ENCODE results near the gene OR1S1.

- TF ChIP-seq CTCF (tag by site-specific recombination; IDR thresholded peaks at IDR 0.05) (no peak), ZBTB44 (tag by site-specific recombination; IDR thresholded peaks at IDR 0.05) (no peak), ZNF423 (tag by site-specific recombination; IDR thresholded peaks at IDR 0.05) (no peak), ZNF670 (tag by site-specific recombination; IDR thresholded peaks at IDR 0.05; ENCODE audit: low read depth) (no peak), ZBTB1 (tag by site-specific recombination; IDR thresholded peaks at IDR 0.05) (no peak), ZNF449 (tag by site-specific recombination; IDR thresholded peaks at IDR 0.05) (no peak), ZNF548 (tag by site-specific recombination; IDR thresholded peaks at IDR 0.05) (no peak), ZNF274 (IDR thresholded peaks at IDR 0.05; ENCODE audit: low read length) (no peak), ZNF274 (tag by site-specific recombination; IDR thresholded peaks at IDR 0.05; ENCODE audit: borderline replicate concordance) (no peak)
- TF ChIP-seq, protein P1, sequence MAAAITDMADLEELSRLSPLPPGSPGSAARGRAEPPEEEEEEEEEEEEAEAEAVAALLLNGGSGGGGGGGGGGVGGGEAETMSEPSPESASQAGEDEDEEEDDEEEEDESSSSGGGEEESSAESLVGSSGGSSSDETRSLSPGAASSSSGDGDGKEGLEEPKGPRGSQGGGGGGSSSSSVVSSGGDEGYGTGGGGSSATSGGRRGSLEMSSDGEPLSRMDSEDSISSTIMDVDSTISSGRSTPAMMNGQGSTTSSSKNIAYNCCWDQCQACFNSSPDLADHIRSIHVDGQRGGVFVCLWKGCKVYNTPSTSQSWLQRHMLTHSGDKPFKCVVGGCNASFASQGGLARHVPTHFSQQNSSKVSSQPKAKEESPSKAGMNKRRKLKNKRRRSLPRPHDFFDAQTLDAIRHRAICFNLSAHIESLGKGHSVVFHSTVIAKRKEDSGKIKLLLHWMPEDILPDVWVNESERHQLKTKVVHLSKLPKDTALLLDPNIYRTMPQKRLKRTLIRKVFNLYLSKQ (tag by site-specific recombination; IDR thresholded peaks at IDR 0.05; ENCODE audit: borderline replicate concordance): no peak
Observed at GRCh38 chr11:58188770-58189169, 23.8 kb upstream of the OR1S1 start, which contains the start of gene OR9Q2.

Measured in HEK293 (cell line).